ENCODE data around the gene GAPT. TPM values are rescaled to one million over a fixed set of nuclear protein-coding genes. Genes with fewer than 3 reads are reported as not detected.

The GAPT gene
- total RNA-seq, 4 donors from 2014 or later, result 0.09 to 2.9 (median 0.18) TPM; not detected in 1

GRCh38 chr5:58496488-58496887 is 5.3 kb downstream of the GAPT start:
- 69 to 74% methylated on average over 3 of the region's 3 CpGs for WGBS, 2 donors
- no peaks in the 10 kb centered on the region for H3K27me3 ChIP-seq
- no peak for TF ChIP-seq POLR2A (IDR thresholded peaks at IDR 0.05)
- TF ChIP-seq, protein P1, sequence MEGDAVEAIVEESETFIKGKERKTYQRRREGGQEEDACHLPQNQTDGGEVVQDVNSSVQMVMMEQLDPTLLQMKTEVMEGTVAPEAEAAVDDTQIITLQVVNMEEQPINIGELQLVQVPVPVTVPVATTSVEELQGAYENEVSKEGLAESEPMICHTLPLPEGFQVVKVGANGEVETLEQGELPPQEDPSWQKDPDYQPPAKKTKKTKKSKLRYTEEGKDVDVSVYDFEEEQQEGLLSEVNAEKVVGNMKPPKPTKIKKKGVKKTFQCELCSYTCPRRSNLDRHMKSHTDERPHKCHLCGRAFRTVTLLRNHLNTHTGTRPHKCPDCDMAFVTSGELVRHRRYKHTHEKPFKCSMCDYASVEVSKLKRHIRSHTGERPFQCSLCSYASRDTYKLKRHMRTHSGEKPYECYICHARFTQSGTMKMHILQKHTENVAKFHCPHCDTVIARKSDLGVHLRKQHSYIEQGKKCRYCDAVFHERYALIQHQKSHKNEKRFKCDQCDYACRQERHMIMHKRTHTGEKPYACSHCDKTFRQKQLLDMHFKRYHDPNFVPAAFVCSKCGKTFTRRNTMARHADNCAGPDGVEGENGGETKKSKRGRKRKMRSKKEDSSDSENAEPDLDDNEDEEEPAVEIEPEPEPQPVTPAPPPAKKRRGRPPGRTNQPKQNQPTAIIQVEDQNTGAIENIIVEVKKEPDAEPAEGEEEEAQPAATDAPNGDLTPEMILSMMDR (IDR thresholded peaks at IDR 0.05), result no peak
- no peak overlapping the region for H3K27ac ChIP-seq
- H3K4me1 ChIP-seq, result no peaks in the 10 kb centered on the region
- no peak overlapping the region for H3K4me3 ChIP-seq
- H3K9me3 ChIP-seq, result no peaks in the 10 kb centered on the region
- no peaks in the 10 kb centered on the region for H3K36me3 ChIP-seq
- intact Hi-C loops (cut with DNase I), result no loop called here
- DNase-seq, result no peak

GRCh38 chr5:58497386-58497785 is 6.2 kb downstream of the GAPT start:
- WGBS, 2 donors, result 54 to 66% methylated on average over 5 of the region's 5 CpGs
- intact Hi-C loops (cut with DNase I), result no loop called here
- Histone ChIP-seq H3K4me3 (no peak overlapping the region), H3K27ac (no peak overlapping the region), H3K36me3 (no peaks in the 10 kb centered on the region), H3K9me3 (no peaks in the 10 kb centered on the region), H3K4me1 (no peaks in the 10 kb centered on the region), H3K27me3 (no peaks in the 10 kb centered on the region)
- DNase-seq, result no peak
- TF ChIP-seq POLR2A (IDR thresholded peaks at IDR 0.05), result no peak
- TF ChIP-seq, protein P1 (IDR thresholded peaks at IDR 0.05), result no peak

GRCh38 chr5:58497921-58498320 is 6.7 kb downstream of the GAPT start:
- H3K9me3 ChIP-seq, result no peaks in the 10 kb centered on the region
- no peak for DNase-seq
- no peaks in the 10 kb centered on the region for H3K4me1 ChIP-seq
- intact Hi-C loops (cut with DNase I), result no loop called here
- no peak overlapping the region for H3K4me3 ChIP-seq
- TF ChIP-seq POLR2A (IDR thresholded peaks at IDR 0.05), result no peak
- TF ChIP-seq, protein P1 (IDR thresholded peaks at IDR 0.05), result no peak
- no peaks in the 10 kb centered on the region for H3K36me3 ChIP-seq
- no peak overlapping the region for H3K27ac ChIP-seq
- no peaks in the 10 kb centered on the region for H3K27me3 ChIP-seq

DNA sequence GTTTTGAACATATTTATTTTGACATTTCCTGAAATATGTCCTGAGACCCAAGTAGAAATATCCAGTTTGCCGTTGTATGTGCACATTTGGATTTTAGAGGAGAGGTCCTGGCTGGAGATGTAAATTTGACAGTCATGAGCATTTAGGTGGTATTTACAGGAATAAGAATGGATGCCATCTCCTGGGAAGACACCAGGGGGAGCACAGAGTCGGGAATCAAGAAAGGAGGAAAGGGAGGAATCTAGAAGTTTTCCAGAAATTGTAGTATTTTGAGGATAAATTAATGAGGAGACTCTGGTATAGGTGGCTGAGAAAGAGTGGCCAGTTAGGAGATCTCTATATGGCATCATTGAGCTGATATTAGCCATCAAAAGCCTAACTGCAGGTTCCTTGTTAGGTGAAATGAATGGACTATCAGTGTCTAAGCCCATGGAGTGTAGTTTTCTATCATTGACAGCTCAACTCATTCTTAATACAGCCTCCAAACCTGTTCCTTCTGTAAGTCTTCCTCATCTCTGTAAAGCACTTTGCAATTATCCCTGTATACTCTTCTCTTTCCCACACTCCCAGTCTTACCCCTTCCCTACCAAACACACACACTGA is 7.2 kb downstream of the GAPT start:
- 14 to 16% methylated on average over 2 of the region's 2 CpGs for WGBS, 2 donors
- DNase-seq, result no peak
- intact Hi-C loops (cut with DNase I), result no loop called here
- Histone ChIP-seq H3K27ac (no peak overlapping the region), H3K9me3 (no peaks in the 10 kb centered on the region), H3K4me1 (no peaks in the 10 kb centered on the region), H3K4me3 (no peak overlapping the region), H3K36me3 (no peaks in the 10 kb centered on the region), H3K27me3 (no peaks in the 10 kb centered on the region)
- TF ChIP-seq POLR2A (IDR thresholded peaks at IDR 0.05), result no peak
- TF ChIP-seq, protein P1 (IDR thresholded peaks at IDR 0.05), result peak in 5 of 6 experiments; percentile 43 to 67 (median 45)

DNA sequence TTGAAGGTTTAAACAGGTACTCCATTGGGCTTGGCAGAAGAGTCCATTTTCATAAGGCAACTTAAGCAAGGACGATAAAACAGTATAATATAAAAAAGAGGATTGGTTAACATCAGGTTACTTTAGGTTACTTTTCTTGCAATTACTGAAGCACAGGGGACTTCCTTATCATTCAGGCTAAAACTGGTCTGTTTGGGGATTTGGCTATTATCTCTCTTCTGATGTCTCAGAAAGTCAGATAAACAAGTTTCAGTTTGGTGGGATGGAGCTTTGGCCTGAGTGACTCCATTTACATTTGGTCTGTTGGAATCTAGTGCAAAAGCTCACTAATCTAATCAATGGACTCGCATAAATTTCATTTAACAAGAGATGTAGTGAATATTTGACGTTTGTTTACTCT is 8.0 kb downstream of the GAPT start:
- no peak overlapping the region for H3K4me3 ChIP-seq
- H3K27ac ChIP-seq, result no peak overlapping the region
- no peaks in the 10 kb centered on the region for H3K27me3 ChIP-seq
- WGBS, 2 donors, result 56 to 64% methylated on average over 3 of the region's 3 CpGs
- no peak for TF ChIP-seq POLR2A (IDR thresholded peaks at IDR 0.05)
- TF ChIP-seq, protein P1 (IDR thresholded peaks at IDR 0.05), result no peak
- H3K36me3 ChIP-seq, result no peaks in the 10 kb centered on the region
- no peaks in the 10 kb centered on the region for H3K4me1 ChIP-seq
- no peak for DNase-seq
- intact Hi-C loops (cut with DNase I), result no loop called here
- H3K9me3 ChIP-seq, result no peaks in the 10 kb centered on the region

Data from esophagus squamous epithelium (tissue), 5 donors.